HepG2 (cell line): ENCODE data around the gene MICA. TPM values are rescaled to one million over a fixed set of nuclear protein-coding genes. Genes with fewer than 3 reads are reported as not detected.
A peak's percentile ranks its signal among the peaks of the same experiment; 100 is the strongest.

Experiments used
- AHR ChIP-seq: IDR thresholded peaks from 2 replicates; pipeline ENCODE4 v1.6.1; 2018; ENCODE audit warnings: missing genetic modification reagents, missing compliant biosample characterization
- HCFC1 ChIP-seq: fragments of 150-350 bp; IDR thresholded peaks from 2 replicates; pipeline ENCODE4 v1.6.1; 2014; ENCODE audit warnings: low read depth, low read length
- HNRNPUL1 ChIP-seq: fragments of 200-400 bp; formaldehyde crosslinking; IDR thresholded peaks from 2 replicates; pipeline ENCODE4 v1.6.1; 2017; ENCODE audit warnings: low read depth, mild to moderate bottlenecking, low read length, moderate library complexity
- KLF6 ChIP-seq: IDR thresholded peaks from 2 replicates; pipeline ENCODE4 v1.8.0; 2016; ENCODE audit warnings: missing biosample characterization, missing genetic modification reagents
- KLF9 ChIP-seq: IDR thresholded peaks from 2 replicates; pipeline ENCODE4 v1.6.1; 2016; ENCODE audit warnings: low read depth
- MED8 ChIP-seq: sonication (generic); formaldehyde crosslinking; IDR thresholded peaks from 2 replicates; pipeline ENCODE4 v1.8.1; 2023; ENCODE audit warnings: mild to moderate bottlenecking, missing genetic modification reagents; ENCODE audit not compliant: insufficient replicate concordance
- MIER3 ChIP-seq: IDR thresholded peaks from 2 replicates; pipeline ENCODE4 v1.6.1; 2016; ENCODE audit warnings: missing compliant biosample characterization, borderline replicate concordance
- NFATC3 ChIP-seq: sonication (generic); formaldehyde crosslinking; IDR thresholded peaks from 2 replicates; pipeline ENCODE4 v1.5.1; 2020; ENCODE audit warnings: mild to moderate bottlenecking, missing genetic modification reagents
- PHB2 ChIP-seq: fragments of 450-650 bp; IDR thresholded peaks from 2 replicates; pipeline ENCODE4 v1.6.1; 2018; ENCODE audit not compliant: partially characterized antibody
- POGK ChIP-seq: sonication (generic); formaldehyde crosslinking; conservative IDR thresholded peaks from 2 replicates; pipeline ENCODE4 v1.8.0; 2022; ENCODE audit warnings: mild to moderate bottlenecking, moderate library complexity, missing genetic modification reagents
- POLR2G ChIP-seq: fragments of 200-400 bp; formaldehyde crosslinking; IDR thresholded peaks from 2 replicates; pipeline ENCODE4 v1.6.1; 2018; ENCODE audit warnings: mild to moderate bottlenecking, low read depth, low read length, moderate library complexity
- SIN3B ChIP-seq: fragments of 150-350 bp; IDR thresholded peaks from 2 replicates; pipeline ENCODE4 v1.6.1; 2014; ENCODE audit warnings: low read length
- SMAD3 ChIP-seq: sonication (generic); formaldehyde crosslinking; IDR thresholded peaks from 2 replicates; pipeline ENCODE4 v1.4.0; 2020; ENCODE audit warnings: missing genetic modification reagents
- SP4 ChIP-seq: sonication (generic); formaldehyde crosslinking; IDR thresholded peaks from 2 replicates; pipeline ENCODE4 v1.8.1; 2023; ENCODE audit warnings: mild to moderate bottlenecking, missing genetic modification reagents
- SSRP1 ChIP-seq: IDR thresholded peaks from 2 replicates; pipeline ENCODE4 v1.6.1; 2016; ENCODE audit warnings: control low read depth
- TBX2 ChIP-seq: sonication (generic); formaldehyde crosslinking; IDR thresholded peaks from 2 replicates; pipeline ENCODE4 v1.5.0; 2020; ENCODE audit warnings: missing genetic modification reagents, mild to moderate bottlenecking, borderline replicate concordance
- THYN1 ChIP-seq: sonication (generic); formaldehyde crosslinking; IDR thresholded peaks from 2 replicates; pipeline ENCODE4 v1.8.1; 2023; ENCODE audit warnings: low read depth, mild to moderate bottlenecking, moderate library complexity, missing genetic modification reagents, borderline replicate concordance
- ZC3H4 ChIP-seq: sonication (generic); formaldehyde crosslinking; IDR thresholded peaks from 2 replicates; pipeline ENCODE4 v1.4.0; 2020; ENCODE audit warnings: missing genetic modification reagents, borderline replicate concordance
- ZFY ChIP-seq: sonication (generic); formaldehyde crosslinking; IDR thresholded peaks from 2 replicates; pipeline ENCODE4 v1.4.0; 2020; ENCODE audit warnings: missing genetic modification reagents
- ZIK1 ChIP-seq: sonication (generic); formaldehyde crosslinking; IDR thresholded peaks from 2 replicates; pipeline ENCODE4 v1.5.0; 2020; ENCODE audit warnings: mild to moderate bottlenecking, low read depth, missing genetic modification reagents, borderline replicate concordance
- ZMAT5 ChIP-seq: sonication (generic); formaldehyde crosslinking; IDR thresholded peaks from 2 replicates; pipeline ENCODE4 v1.5.0; 2020; ENCODE audit warnings: mild to moderate bottlenecking, low read depth, missing genetic modification reagents, borderline replicate concordance
- ZNF562 ChIP-seq: sonication (generic); formaldehyde crosslinking; IDR thresholded peaks from 2 replicates; pipeline ENCODE4 v1.8.0; 2022; ENCODE audit warnings: missing genetic modification reagents, borderline replicate concordance
- ZNF775 ChIP-seq: sonication (generic); formaldehyde crosslinking; IDR thresholded peaks from 2 replicates; pipeline ENCODE4 v1.4.0; 2020; ENCODE audit warnings: missing genetic modification reagents, mild to moderate bottlenecking, moderate library complexity, borderline replicate concordance
- ZUFSP ChIP-seq: sonication (generic); formaldehyde crosslinking; IDR thresholded peaks from 2 replicates; pipeline ENCODE4 v1.9.0; 2021; ENCODE audit warnings: missing genetic modification reagents, mild to moderate bottlenecking, borderline replicate concordance
- polyA plus RNA-seq, 8 experiments: library from polyadenylated mRNA; depleted of rRNA in 3 of 8; stranded (reverse) in 7 of 8; unstranded in 1 of 8; fragments of >200 nt; fragmentation: Illumina TruSeq in 4 of 8; extraction: Trizol in 4 of 8; gene quantifications; 2 replicates each; pipeline versions ENCODE4 v1.2.1 to v1.2.3, GENCODE V29; 2011 to 2016; ENCODE audit warnings: low read depth in 4 of 8, missing spikeins in 1 of 8, mixed read lengths in 1 of 8; ENCODE audit not compliant: insufficient read depth in 1 of 8
- total RNA-seq, 5 experiments: library from RNA; depleted of rRNA; stranded (reverse); fragments of >200 nt; fragmentation: Illumina TruSeq; extraction: Trizol; gene quantifications; 2 replicates each; pipeline ENCODE4 v1.2.3, GENCODE V29; 2016; ENCODE audit warnings: low read depth in 1 of 5
- TF ChIP-seq, protein P1 (sequence below): sonication (generic); formaldehyde crosslinking; IDR thresholded peaks from 2 replicates; pipeline ENCODE4 v1.5.1; 2020; ENCODE audit warnings: mild to moderate bottlenecking, missing genetic modification reagents, moderate library complexity

Gene MICA
- total and polyA plus RNA-seq, 2 of the 13 experiments (the other 11 are each of a cell fraction or from before 2014, with no cell fraction given) = 21.6 to 38.1 TPM

DNA sequence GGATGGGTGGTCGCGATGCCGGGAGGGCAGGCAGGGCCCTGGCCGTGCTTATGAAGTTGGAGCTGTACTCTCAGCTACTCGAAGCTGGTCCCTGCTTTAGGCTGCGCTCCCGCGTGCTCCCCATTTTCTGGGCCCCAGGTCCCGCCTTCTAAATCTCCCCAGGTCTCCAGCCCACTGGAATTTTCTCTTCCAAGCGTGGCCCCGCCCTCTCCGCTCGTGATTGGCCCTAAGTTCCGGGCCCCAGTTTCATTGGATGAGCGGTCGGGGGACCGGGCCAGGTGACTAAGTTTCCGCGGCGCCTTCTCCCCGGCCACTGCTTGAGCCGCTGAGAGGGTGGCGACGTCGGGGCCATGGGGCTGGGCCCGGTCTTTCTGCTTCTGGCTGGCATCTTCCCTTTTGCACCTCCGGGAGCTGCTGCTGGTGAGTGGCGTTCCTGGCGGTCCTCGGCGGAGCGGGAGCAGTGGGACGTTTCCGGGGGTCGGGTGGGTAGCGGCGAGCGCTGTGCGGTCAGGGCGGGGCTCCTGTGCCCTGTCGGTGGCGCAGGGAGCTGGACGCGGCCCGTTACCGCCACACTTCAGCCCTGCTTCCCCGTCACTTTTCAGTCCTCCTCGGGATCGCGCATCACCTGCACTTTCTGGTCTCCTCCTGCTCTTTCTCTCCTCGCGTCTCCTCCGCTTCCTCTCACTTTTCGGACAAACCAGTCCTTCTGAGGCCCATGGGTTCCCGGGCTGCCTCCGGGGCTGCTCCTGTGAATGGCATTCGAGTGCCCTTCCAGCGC is at the start of gene MICA (continued):
- TF ChIP-seq ZIK1 (CRISPR knock-in tag) (0 out of 2 replicates have a peak, but pooled peaks have one; percentile 70), ZFY (CRISPR knock-in tag) (peak; percentile 90), ZUFSP (no peak), ZMAT5 (no peak), MED8 (CRISPR knock-in tag) (peak; percentile 47), KLF6 (CRISPR knock-in tag) (peak; percentile 81), TBX2 (CRISPR knock-in tag) (peak; percentile 77), SIN3B (no peak), THYN1 (CRISPR knock-in tag) (0 out of 2 replicates have a peak, but pooled peaks have one; percentile 69), AHR (CRISPR knock-in tag) (no peak; the same call in 1 of the 2 replicates), ZNF562 (CRISPR knock-in tag) (no peak), HCFC1 (no peak), SMAD3 (CRISPR knock-in tag) (no peak), NFATC3 (no peak), SSRP1 (CRISPR knock-in tag) (no peak), SP4 (CRISPR knock-in tag) (peak; percentile 97), KLF9 (CRISPR knock-in tag) (no peak), POGK (peak; percentile 90), MIER3 (CRISPR knock-in tag) (0 out of 2 replicates have a peak, but pooled peaks have one; percentile 31), POLR2G (peak; percentile 92), PHB2 (no peak), ZNF775 (CRISPR knock-in tag) (no peak), ZC3H4 (no peak), HNRNPUL1 (no peak)
- TF ChIP-seq, protein P1, sequence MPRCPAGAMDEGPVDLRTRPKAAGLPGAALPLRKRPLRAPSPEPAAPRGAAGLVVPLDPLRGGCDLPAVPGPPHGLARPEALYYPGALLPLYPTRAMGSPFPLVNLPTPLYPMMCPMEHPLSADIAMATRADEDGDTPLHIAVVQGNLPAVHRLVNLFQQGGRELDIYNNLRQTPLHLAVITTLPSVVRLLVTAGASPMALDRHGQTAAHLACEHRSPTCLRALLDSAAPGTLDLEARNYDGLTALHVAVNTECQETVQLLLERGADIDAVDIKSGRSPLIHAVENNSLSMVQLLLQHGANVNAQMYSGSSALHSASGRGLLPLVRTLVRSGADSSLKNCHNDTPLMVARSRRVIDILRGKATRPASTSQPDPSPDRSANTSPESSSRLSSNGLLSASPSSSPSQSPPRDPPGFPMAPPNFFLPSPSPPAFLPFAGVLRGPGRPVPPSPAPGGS (CRISPR knock-in tag) = no peak; the same call in 1 of the 2 replicates
